HEK293T (cell line): Measurements from ENCODE around the gene SERHL2.
"Not testable (repeated sequence)": the region's sequence is repeated elsewhere in the genome, so short reads cannot be mapped to it uniquely, and the experiment has no call there.

Experiments used
- CTCF ChIA-PET: fragments of 350-600 bp; formaldehyde crosslinking; extraction: SDS; loops from one replicate; lab custom pipeline; 2021; ENCODE audit warnings: antibody characterized with exemption, inconsistent platforms; lab: Yijun Ruan, JAX
- POLR2A ChIA-PET: fragments of 350-600 bp; formaldehyde crosslinking; extraction: SDS; loops from one replicate; lab custom pipeline; 2020; ENCODE audit warnings: antibody characterized with exemption, inconsistent platforms; lab: Yijun Ruan, JAX
- DNase-seq: peaks from one replicate; pipeline ENCODE4 v3.0.0; 2012; ENCODE audit warnings: mixed read lengths; ENCODE audit errors: extremely low spot score
- ARNT ChIP-seq: fragments of 450-650 bp; IDR thresholded peaks from 2 replicates; pipeline ENCODE4 v1.6.1; 2017; ENCODE audit warnings: mild to moderate bottlenecking
- BHLHE40 ChIP-seq: fragments of 450-650 bp; IDR thresholded peaks from 2 replicates; pipeline ENCODE4 v1.6.1; 2016; ENCODE audit warnings: mild to moderate bottlenecking, moderate library complexity, borderline replicate concordance
- CTBP1 ChIP-seq: fragments of 450-650 bp; IDR thresholded peaks from 2 replicates; pipeline ENCODE4 v1.6.1; 2016; ENCODE audit warnings: borderline replicate concordance
- ELF4 ChIP-seq: fragments of 450-650 bp; IDR thresholded peaks from 2 replicates; pipeline ENCODE4 v1.6.1; 2017; ENCODE audit warnings: antibody characterized with exemption
- FOXA1 ChIP-seq: fragments of 450-650 bp; IDR thresholded peaks from 2 replicates; pipeline ENCODE4 v1.6.1; 2016; ENCODE audit warnings: mild to moderate bottlenecking
- FOXK2 ChIP-seq: fragments of 450-650 bp; IDR thresholded peaks from 2 replicates; pipeline ENCODE4 v1.6.1; 2016; ENCODE audit warnings: mild to moderate bottlenecking
- FOXM1 ChIP-seq: fragments of 450-650 bp; IDR thresholded peaks from 2 replicates; pipeline ENCODE4 v1.6.1; 2017; ENCODE audit warnings: mild to moderate bottlenecking, borderline replicate concordance
- HDGF ChIP-seq: fragments of 450-650 bp; IDR thresholded peaks from 2 replicates; pipeline ENCODE4 v1.6.1; 2017; ENCODE audit warnings: antibody characterized with exemption, borderline replicate concordance
- L3MBTL2 ChIP-seq: fragments of 450-650 bp; conservative IDR thresholded peaks from 2 replicates; pipeline ENCODE4 v1.6.1; 2016; ENCODE audit warnings: mild to moderate bottlenecking
- LEF1 ChIP-seq: fragments of 450-650 bp; IDR thresholded peaks from 2 replicates; pipeline ENCODE4 v1.6.1; 2017; ENCODE audit warnings: mild to moderate bottlenecking, borderline replicate concordance
- NFRKB ChIP-seq: fragments of 450-650 bp; IDR thresholded peaks from 2 replicates; pipeline ENCODE4 v1.6.1; 2016; ENCODE audit warnings: mild to moderate bottlenecking, moderate library complexity
- SP1 ChIP-seq: fragments of 450-650 bp; IDR thresholded peaks from 2 replicates; pipeline ENCODE4 v1.6.1; 2017
- SUZ12 ChIP-seq: fragments of 450-650 bp; IDR thresholded peaks from 2 replicates; pipeline ENCODE4 v1.6.1; 2016; ENCODE audit warnings: mild to moderate bottlenecking
- TARDBP ChIP-seq: fragments of 450-650 bp; IDR thresholded peaks from 2 replicates; pipeline ENCODE4 v1.6.1; 2016
- ZNF384 ChIP-seq: fragments of 450-650 bp; IDR thresholded peaks from 2 replicates; pipeline ENCODE4 v1.6.1; 2016
- TF ChIP-seq, protein P1 (sequence below): fragments of 450-650 bp; IDR thresholded peaks from 2 replicates; pipeline ENCODE4 v1.6.1; 2016

The SERHL2 gene

DNA sequence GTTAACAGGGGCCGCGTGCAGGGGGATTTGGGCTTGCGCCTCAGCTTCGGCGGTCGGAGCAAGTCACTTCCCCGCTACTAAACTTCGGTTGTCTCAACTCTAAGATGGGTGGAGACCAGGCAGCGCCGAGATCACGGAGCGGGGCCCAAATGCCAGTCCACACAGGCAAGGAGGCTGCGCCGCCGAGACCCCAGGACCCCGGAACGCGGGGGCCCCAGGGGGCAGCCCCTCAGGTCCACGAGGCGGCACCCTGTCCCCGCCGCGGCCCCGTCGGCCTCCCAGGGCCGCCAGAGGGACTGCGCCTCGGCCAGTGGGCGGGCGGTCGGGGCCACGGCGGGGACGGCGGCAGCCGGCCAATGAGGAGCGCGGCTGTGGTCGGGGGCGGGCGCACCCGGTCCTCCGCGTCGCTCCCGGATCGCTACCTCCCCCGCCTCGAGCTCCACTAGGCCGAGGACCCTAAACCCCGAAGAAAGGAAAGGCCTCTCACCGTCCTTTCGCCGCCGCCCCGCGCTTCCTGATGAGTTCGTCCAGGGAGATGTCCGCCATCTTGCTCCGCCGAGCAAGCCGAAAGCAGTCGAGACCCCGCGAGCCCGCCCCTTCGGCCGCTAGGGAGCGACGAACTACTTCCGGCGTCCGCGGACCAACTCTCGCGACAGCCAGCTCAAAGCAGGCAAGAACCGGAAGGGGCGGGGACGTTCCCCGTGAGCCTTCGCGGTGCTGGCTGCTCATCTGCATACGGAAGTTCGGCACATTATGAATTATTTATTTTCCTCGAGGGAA lies 60.7 kb downstream of the SERHL2 start, which contains the start of gene POLDIP3:
Gene POLDIP3, minus strand, starts transcription at position 572 of the 780 bp plus-strand sequence. Its CDS starts 26 bp downstream, at position 546.
- ChIA-PET POLR2A (interaction anchor here (0.6 to 3.3 kb wide), 29 partner anchors 8 to 197 kb away, joined by 3 to 24 read pairs (median 4); partner anchors contain the start of gene CYB5R3), CTCF (no interaction called here)
- TF ChIP-seq SP1 (peak; percentile 67; the same call in 1 of the 2 replicates), LEF1 (0 out of 2 replicates have a peak, but pooled peaks have one; percentile 28), ZNF384 (no peak), ELF4 (no peak), NFRKB (peak; percentile 6; the same call in 1 of the 2 replicates)
- DNase-seq = peak; percentile 97

DNA sequence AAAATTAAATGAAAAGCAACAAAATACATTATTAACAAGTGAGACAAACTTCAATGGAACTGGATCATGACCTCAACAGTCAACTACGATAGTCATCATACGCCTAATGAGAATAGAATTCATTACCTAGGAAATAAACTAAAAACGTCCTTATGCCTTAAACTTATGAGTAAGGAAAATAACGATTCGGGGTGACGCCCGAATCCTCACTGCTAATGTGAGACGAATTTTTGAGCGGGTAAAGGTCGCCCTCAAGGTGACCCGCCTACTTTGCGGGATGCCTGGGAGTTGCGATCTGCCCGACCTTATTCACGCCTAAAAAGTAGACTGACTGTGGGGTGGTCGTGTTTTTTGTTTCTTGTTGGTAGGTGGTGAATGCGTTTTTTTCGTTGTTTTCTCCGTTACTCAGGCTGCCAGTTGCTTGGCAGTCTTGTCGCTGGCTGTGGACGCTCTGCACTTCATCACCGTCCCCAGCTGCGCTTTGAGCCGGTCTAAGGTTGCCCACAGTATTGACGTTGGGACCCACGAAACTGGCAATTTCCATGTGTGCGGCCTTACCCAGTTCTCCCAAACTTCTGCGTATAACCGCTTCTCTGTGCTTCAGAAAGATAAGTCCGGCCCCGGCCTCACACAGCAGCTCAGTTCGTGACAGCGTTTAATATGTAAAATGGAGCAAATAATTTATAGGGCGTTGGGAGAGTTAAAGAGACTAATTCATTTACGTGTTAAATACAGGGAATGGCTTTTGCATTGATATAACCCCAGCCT lies 61.5 kb downstream of the SERHL2 start:
- DNase-seq = peak; percentile 79
- ChIA-PET POLR2A (interaction anchor here (0.7 to 3.3 kb wide), 27 partner anchors 9 to 249 kb away, joined by 3 to 24 read pairs (median 5); partner anchors contain the start of genes ARFGAP3 and CYB5R3), CTCF (no interaction called here)
- TF ChIP-seq CTBP1 (peak; percentile 81), ELF4 (peak; percentile 100), ARNT (peak; percentile 86), FOXK2 (peak; percentile 90), ZNF384 (peak; percentile 94), NFRKB (peak; percentile 76), FOXM1 (peak; percentile 44; the same call in 1 of the 2 replicates), SUZ12 (no peak; the same call in 1 of the 2 replicates), HDGF (no peak), LEF1 (peak; percentile 77; the same call in 1 of the 2 replicates), L3MBTL2 (peak; percentile 63), FOXA1 (no peak), SP1 (no peak), TARDBP (peak; percentile 85), BHLHE40 (peak; percentile 58; the same call in 1 of the 2 replicates)
- TF ChIP-seq, protein P1, sequence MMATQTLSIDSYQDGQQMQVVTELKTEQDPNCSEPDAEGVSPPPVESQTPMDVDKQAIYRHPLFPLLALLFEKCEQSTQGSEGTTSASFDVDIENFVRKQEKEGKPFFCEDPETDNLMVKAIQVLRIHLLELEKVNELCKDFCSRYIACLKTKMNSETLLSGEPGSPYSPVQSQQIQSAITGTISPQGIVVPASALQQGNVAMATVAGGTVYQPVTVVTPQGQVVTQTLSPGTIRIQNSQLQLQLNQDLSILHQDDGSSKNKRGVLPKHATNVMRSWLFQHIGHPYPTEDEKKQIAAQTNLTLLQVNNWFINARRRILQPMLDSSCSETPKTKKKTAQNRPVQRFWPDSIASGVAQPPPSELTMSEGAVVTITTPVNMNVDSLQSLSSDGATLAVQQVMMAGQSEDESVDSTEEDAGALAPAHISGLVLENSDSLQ = peak; percentile 78

DNA sequence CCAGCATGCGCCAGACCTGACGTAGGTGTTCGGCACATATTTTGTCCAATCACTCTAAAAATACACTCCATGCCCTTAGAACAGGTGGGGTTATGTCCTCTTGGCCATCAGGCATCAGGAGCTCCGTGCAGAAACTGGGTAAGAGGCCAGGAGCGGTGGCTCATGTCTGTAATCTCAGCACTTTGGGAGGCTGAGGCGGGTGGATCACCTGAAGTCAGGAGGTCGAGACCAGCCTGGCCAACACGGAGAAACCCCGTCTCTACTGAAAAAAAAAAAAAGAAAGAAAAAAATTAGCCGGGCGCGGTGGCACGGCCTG lies 62.1 kb downstream of the SERHL2 start:
- POLR2A ChIA-PET = interaction anchor here (0.5 to 3.3 kb wide), 15 partner anchors 9 to 427 kb away, joined by 3 to 24 read pairs (median 9); partner anchors contain the start of genes ARFGAP3 and CYB5R3

DNA sequence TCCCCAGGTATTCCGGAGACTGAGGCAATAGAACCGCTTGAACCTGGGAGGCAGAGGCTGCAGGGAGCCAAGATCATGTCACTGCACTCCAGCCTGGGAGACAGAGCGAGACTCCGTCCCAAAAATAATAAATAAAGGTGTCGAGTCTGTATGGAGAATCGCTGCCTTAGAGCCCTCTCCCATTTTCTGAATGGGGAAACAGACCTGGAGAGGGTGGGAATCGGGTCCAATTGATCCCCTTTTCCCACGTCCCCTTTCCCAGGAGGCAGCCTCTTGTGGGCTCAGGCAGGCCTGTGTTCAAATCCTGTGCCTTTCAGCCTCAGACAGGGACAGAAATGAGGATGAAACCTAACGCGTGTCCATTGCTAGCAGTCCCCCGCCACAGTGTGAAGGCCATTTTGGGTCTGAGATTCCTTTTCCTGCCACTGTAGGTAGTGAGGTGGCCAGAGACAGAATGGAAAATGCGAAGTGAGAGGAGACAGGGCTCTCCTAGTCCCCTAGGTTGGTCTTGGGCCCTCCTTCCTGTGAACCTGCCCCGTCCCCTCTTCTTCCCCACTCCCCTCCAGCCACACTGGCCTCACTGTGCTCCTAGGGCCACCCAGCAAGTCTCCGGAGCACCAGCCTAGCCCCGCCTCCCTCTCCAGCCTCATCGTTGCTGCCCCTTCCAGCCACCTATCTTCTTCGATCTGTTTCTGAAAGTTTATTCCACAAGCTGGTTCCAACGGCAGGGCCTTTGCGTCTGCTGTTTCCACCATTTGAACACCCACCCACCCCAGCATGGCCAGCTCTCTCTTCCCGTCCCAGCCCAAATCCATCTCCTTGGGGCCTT lies 63.6 kb downstream of the SERHL2 start:
- CTCF ChIA-PET = interaction anchor here (0.6 kb wide), 1 partner anchor 137 kb away, joined by 3 read pairs; no protein-coding TSS in a partner anchor
- POLR2A ChIA-PET = interaction anchor here (3.3 kb wide), 1 partner anchor 33 kb away, joined by 24 read pairs; the partner anchor contains the start of gene CYB5R3
- no peak for TF ChIP-seq ARNT
- TF ChIP-seq TARDBP = no peak
- TF ChIP-seq FOXA1 = no peak
- TF ChIP-seq, protein P1 = no peak
- TF ChIP-seq HDGF = no peak
- TF ChIP-seq FOXK2 = no peak
- TF ChIP-seq ZNF384 = no peak
- no peak for TF ChIP-seq SP1
- no peak for TF ChIP-seq FOXM1
- no peak for TF ChIP-seq LEF1
- TF ChIP-seq BHLHE40 = no peak
- no peak for TF ChIP-seq L3MBTL2
- TF ChIP-seq CTBP1 = no peak
- TF ChIP-seq ELF4 = no peak
- no peak for TF ChIP-seq SUZ12
- TF ChIP-seq NFRKB = no peak
- DNase-seq = no peak

More for the DNA sequence above, 62.1 kb downstream of the SERHL2 start:
- DNase-seq, CTCF ChIA-PET: not testable (repeated sequence)
- peak; percentile 48; the same call in 1 of the 2 replicates for TF ChIP-seq ZNF384

DNA sequence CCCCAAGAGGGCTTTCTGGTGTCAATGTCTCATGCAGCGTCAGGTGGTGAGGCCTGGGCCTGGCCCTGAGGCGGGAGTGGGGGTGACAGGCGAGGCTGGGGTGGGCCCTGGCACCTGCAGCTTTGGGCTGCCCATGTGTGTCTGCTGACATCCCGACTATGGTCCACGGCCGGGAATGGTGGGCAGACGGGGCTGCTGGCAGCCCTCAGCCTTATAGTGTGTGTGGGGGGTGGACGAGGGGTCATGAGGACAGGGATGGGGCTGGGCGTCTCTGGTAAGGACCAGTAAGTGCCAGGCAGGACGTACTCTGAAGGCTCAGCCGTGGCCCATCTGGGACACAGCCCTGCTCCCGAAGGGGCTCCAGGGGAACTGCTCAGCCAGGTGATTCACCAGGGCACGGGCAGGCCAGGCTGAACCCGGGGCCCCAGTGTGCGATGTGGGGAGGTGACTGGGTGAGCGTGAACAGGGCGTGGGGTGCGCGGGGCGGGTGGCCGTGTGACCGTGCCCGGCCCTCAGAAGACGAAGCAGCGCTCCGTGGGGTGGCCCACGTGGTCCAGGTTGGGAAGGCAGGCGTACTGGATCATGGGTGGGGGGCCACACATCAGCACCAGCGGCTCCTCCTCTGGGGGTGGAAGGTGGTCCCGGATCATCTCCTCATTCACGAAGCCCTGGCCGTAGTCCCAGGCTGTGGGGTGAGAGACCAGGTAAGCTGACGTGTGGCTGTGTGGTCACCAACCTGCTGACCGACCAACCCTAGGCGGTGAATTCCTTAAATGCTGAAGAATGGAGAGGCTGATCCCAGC lies 65.7 kb downstream of the SERHL2 start:
- no peak for TF ChIP-seq ELF4
- no peak for TF ChIP-seq FOXM1
- TF ChIP-seq, protein P1 = no peak
- TF ChIP-seq L3MBTL2 = no peak
- TF ChIP-seq SP1 = no peak
- TF ChIP-seq CTBP1 = no peak
- no peak for TF ChIP-seq HDGF
- no peak for TF ChIP-seq SUZ12
- no peak for TF ChIP-seq FOXA1
- TF ChIP-seq BHLHE40 = no peak
- no peak for TF ChIP-seq NFRKB
- CTCF ChIA-PET = no interaction called here
- POLR2A ChIA-PET = interaction anchor here (0.6 kb wide), 1 partner anchor 15 kb away, joined by 3 read pairs; no protein-coding TSS in a partner anchor

More for the DNA sequence above, 65.7 kb downstream of the SERHL2 start:
- no peak for DNase-seq
